GM23338 (cell line): ENCODE results near the gene WWOX. TPM values are rescaled to one million over a fixed set of nuclear protein-coding genes. Genes with fewer than 3 reads are reported as not detected.

ENCODE experiments used
- ATAC-seq: fragments of 200-7000 bp; cut with Tn5 transposase; 3 replicates; pipeline ENCODE4 v1.9.1; 2020
- DNase-seq: peaks from one replicate; pipeline ENCODE4 v3.0.0-alpha.2; 2015; ENCODE audit warnings: low spot score
- H2AFZ ChIP-seq: fragments of 200-600 bp; sonication (generic); 2 replicates; pipeline ENCODE4 v1.8.0; 2016; ENCODE audit warnings: antibody characterized with exemption, mild to moderate bottlenecking, moderate library complexity
- H3F3A ChIP-seq: fragments of 200-600 bp; sonication (generic); replicated peaks from 2 replicates; pipeline ENCODE4 v1.8.0; 2017; ENCODE audit warnings: antibody characterized with exemption, mixed run types, low read depth
- H3K27ac ChIP-seq: fragments of 200-600 bp; sonication (generic); 2 replicates; pipeline ENCODE4 v1.6.1; 2016; ENCODE audit warnings: low read depth
- H3K27me3 ChIP-seq: fragments of 200-600 bp; sonication (generic); 2 replicates; pipeline ENCODE4 v1.8.0; 2016; ENCODE audit warnings: mild to moderate bottlenecking, mixed run types, moderate library complexity; ENCODE audit not compliant: insufficient read depth
- H3K36me3 ChIP-seq: fragments of 200-600 bp; sonication (generic); 2 replicates; pipeline ENCODE4 v1.8.0; 2016; ENCODE audit warnings: mild to moderate bottlenecking; ENCODE audit not compliant: insufficient read depth
- H3K4me1 ChIP-seq: fragments of 200-600 bp; sonication (generic); 2 replicates; pipeline ENCODE4 v1.8.0; 2016; ENCODE audit warnings: mild to moderate bottlenecking, moderate library complexity; ENCODE audit not compliant: insufficient read depth
- H3K4me2 ChIP-seq: fragments of 200-600 bp; sonication (generic); 2 replicates; pipeline ENCODE4 v1.7.1; 2017; ENCODE audit warnings: mixed run types
- H3K4me3 ChIP-seq: fragments of 200-600 bp; sonication (generic); 2 replicates; pipeline ENCODE4 v1.6.1; 2016; ENCODE audit warnings: mixed run types
- H3K79me2 ChIP-seq: fragments of 200-600 bp; sonication (generic); replicated peaks from 2 replicates; pipeline ENCODE4 v1.8.0; 2017; ENCODE audit warnings: mild to moderate bottlenecking; ENCODE audit not compliant: insufficient read depth
- H3K9me2 ChIP-seq: fragments of 200-600 bp; sonication (generic); 2 replicates; pipeline ENCODE4 v1.8.0; 2017; ENCODE audit not compliant: insufficient read depth
- H4K20me1 ChIP-seq: fragments of 200-600 bp; sonication (generic); replicated peaks from 2 replicates; pipeline ENCODE4 v1.8.0; 2017; ENCODE audit warnings: mild to moderate bottlenecking; ENCODE audit not compliant: insufficient read depth
- H3K27ac Mint-ChIP-seq: 2 replicates; pipeline ENCODE4 v1.8.0; 2020; ENCODE audit warnings: inconsistent platforms, mild to moderate bottlenecking, moderate library complexity, mixed read lengths
- H3K27me3 Mint-ChIP-seq: 3 replicates; pipeline ENCODE4 v1.8.0; 2022; ENCODE audit warnings: low read depth, mild to moderate bottlenecking, moderate library complexity, mixed read lengths, inconsistent platforms; ENCODE audit not compliant: insufficient read depth, poor library complexity
- H3K36me3 Mint-ChIP-seq: 3 replicates; pipeline ENCODE4 v1.8.0; 2021; ENCODE audit warnings: low read depth, mild to moderate bottlenecking, inconsistent platforms, moderate library complexity, mixed read lengths
- H3K4me1 Mint-ChIP-seq: 3 replicates; pipeline ENCODE4 v1.8.0; 2020; ENCODE audit warnings: mild to moderate bottlenecking, inconsistent platforms, mixed read lengths
- H3K4me3 Mint-ChIP-seq: 3 replicates; pipeline ENCODE4 v1.8.0; 2021; ENCODE audit warnings: moderate library complexity, mild to moderate bottlenecking, inconsistent platforms, mixed read lengths
- H3K9me3 Mint-ChIP-seq: 3 replicates; pipeline ENCODE4 v1.8.0; 2020; ENCODE audit warnings: moderate library complexity, mild to moderate bottlenecking, inconsistent platforms, mixed read lengths
- EZH2phosphoT487 ChIP-seq: fragments of 200-600 bp; sonication (generic); IDR thresholded peaks from one replicate; pipeline ENCODE4 v1.8.1; 2018; ENCODE audit warnings: antibody characterized with exemption; ENCODE audit not compliant: unreplicated experiment
- NANOG ChIP-seq: IDR thresholded peaks from 2 replicates; pipeline ENCODE4 v1.6.1; 2016; ENCODE audit warnings: antibody characterized with exemption, borderline replicate concordance
- REST ChIP-seq: IDR thresholded peaks from one replicate; pipeline ENCODE4 v1.6.1; 2018; ENCODE audit warnings: antibody characterized with exemption; ENCODE audit not compliant: unreplicated experiment
- STAT1 ChIP-seq: IDR thresholded peaks from one replicate; pipeline ENCODE4 v1.6.1; 2016; ENCODE audit warnings: antibody characterized with exemption; ENCODE audit not compliant: unreplicated experiment
- ZNF114 ChIP-seq: fragments of 250-450 bp; sonication (Bioruptor Pico); IDR thresholded peaks from 2 replicates; pipeline ENCODE4 v1.5.0; 2020; ENCODE audit warnings: mild to moderate bottlenecking, moderate library complexity
- ZNF331 ChIP-seq: fragments of 250-450 bp; sonication (Bioruptor Pico); IDR thresholded peaks from 2 replicates; pipeline ENCODE4 v1.5.0; 2020; ENCODE audit warnings: low read depth, mild to moderate bottlenecking, moderate library complexity
- ZNF462 ChIP-seq: fragments of 250-450 bp; sonication (Bioruptor Pico); IDR thresholded peaks from 2 replicates; pipeline ENCODE4 v1.5.0; 2020; ENCODE audit warnings: mild to moderate bottlenecking, moderate library complexity
- polyA plus RNA-seq: library from polyadenylated mRNA; unstranded; fragments of >200 nt; fragmentation: Nextera tagmentation; extraction: Ambion mirVana; gene quantifications from 2 replicates; pipeline ENCODE4 v1.2.1, GENCODE V29; 2016
- total RNA-seq: library from RNA; depleted of rRNA; stranded (reverse); fragments of >200 nt; shearing (Covaris generic); gene quantifications from 2 replicates; pipeline ENCODE4 v1.2.3, GENCODE V29; 2014

Gene WWOX
- total and polyA plus RNA-seq, 2 experiments from 2014 or later = 10.0 to 19.3 TPM

- H3K27me3 ChIP-seq = no peaks in the 10 kb centered on the region
- no peak overlapping the region for H3K4me3 Mint-ChIP-seq
- H3K27me3 Mint-ChIP-seq = peaks cover 2% of the 10 kb centered on the region
- no peaks in the 10 kb centered on the region; the same call in 1 of the 2 replicates for H3K4me1 ChIP-seq
- no peak for DNase-seq
- peaks cover 8% of the 10 kb centered on the region; the same call in 2 of the 3 replicates for H3K4me1 Mint-ChIP-seq
- no peaks in the 10 kb centered on the region for H4K20me1 ChIP-seq
- H3K79me2 ChIP-seq = no peaks in the 10 kb centered on the region
- H3K9me2 ChIP-seq = no peaks in the 10 kb centered on the region
- no peak overlapping the region for H3K4me3 ChIP-seq
- no peak for TF ChIP-seq STAT1
- TF ChIP-seq NANOG = no peak
- TF ChIP-seq EZH2phosphoT487 = no peak
- no peak for TF ChIP-seq ZNF331 (CRISPR knock-in tag)
- TF ChIP-seq ZNF114 (CRISPR knock-in tag) = no peak
- TF ChIP-seq REST = no peak
- no peak for TF ChIP-seq ZNF462
- no peak for ATAC-seq
- no peaks in the 10 kb centered on the region for H3K36me3 Mint-ChIP-seq
- no peak overlapping the region for H3K27ac ChIP-seq
- H3K4me2 ChIP-seq = no peak overlapping the region
- H3K36me3 ChIP-seq = no peaks in the 10 kb centered on the region
- peaks cover 3% of the 10 kb centered on the region; the same call in 2 of the 3 replicates for H3K9me3 Mint-ChIP-seq
- no peaks in the 10 kb centered on the region for H3F3A ChIP-seq
- no peak overlapping the region; the same call in 1 of the 2 replicates for H3K27ac Mint-ChIP-seq
- peak overlapping the region; percentile 86; the same call in 1 of the 2 replicates for H2AFZ ChIP-seq
Measured at GRCh38 chr16:79247386-79247785, 1147.9 kb downstream of the WWOX start.
